Hematopoietic multipotent progenitor cell treated with erythropoietin and hydrocortisone succinate and interleukin-3 and kit ligand, for 4 days (in vitro differentiated cells): ENCODE measurements around the gene RPS13.
"Not testable (repeated sequence)": the region's sequence is repeated elsewhere in the genome, so short reads cannot be mapped to it uniquely, and the experiment has no call there.

ENCODE experiments used
- DNase-seq: peaks from one replicate; pipeline ENCODE4 v3.0.0-alpha.2; 2015

The RPS13 gene

DNA sequence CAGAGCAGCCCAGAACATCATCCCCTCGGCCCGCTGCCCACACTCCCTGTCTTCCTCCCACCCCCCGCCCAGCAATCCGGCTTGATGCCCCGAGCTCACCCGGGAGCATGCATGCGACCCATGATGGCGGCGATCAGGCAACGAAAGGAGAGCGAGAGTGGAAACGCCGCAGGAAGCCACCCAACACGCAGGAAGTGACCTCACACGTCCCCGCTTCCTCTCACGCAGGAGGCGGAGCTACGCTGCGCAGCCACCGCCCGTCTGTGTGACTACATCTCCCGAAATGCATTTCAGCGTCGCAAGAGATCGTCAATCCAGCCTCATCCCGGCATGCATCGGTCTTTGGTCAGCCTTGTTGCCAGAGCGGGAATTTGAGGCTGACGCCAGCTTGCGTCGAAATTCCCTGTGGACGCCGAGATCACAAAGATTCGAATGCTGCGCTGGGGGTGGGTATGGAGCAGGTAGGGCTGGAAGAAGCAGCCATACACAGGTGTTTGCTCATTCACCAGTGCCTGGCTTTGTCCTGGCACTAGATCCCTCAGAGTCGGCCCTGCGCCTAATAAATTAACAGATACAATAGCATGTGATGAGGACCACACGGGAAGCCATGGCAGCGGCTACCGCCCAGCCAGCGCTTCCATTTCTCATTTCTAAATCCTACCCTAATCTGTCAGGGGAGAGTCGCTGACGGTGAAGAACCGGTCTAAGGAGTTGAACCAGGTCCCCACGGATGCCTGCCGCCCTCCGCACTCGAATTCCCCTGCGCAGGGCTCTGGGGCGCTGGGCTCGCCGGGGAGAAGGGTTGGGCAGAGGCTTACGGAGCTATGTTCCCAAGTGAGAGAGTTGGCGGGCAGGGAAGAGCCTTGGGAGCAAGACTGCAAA, at the start of gene RPS13:
TSS of gene RPS13 (minus strand) at position 148 of the 882 bp plus-strand sequence. CDS start at position 122, 26 bp downstream.
- peak; percentile 99 for DNase-seq

- DNase-seq, result no peak
Observed at GRCh38 chr11:17121981-17122380, 44.5 kb upstream of the RPS13 start.

DNA sequence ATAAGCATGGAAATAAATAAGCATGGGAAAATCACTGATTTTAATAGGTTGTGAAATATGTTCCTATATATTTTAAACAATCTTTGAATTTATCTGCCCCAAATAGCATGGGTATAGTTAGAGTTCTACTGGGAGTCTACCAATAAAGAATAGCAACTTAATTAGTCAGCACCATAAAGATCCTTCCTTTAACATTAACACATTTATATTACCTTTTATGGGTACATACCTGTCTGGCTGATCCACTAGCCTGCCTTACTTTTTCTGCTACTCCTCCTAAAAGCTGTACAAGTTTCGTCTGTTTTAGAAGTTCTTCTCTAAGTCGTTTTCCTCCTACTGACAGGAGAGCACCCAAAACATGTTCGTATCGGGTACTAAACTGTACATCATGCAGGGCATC, 39.8 kb upstream of the RPS13 start:
- no peak for DNase-seq

- DNase-seq, result peak; percentile 46
Observed at GRCh38 chr11:17116117-17116516, 38.6 kb upstream of the RPS13 start.

DNA sequence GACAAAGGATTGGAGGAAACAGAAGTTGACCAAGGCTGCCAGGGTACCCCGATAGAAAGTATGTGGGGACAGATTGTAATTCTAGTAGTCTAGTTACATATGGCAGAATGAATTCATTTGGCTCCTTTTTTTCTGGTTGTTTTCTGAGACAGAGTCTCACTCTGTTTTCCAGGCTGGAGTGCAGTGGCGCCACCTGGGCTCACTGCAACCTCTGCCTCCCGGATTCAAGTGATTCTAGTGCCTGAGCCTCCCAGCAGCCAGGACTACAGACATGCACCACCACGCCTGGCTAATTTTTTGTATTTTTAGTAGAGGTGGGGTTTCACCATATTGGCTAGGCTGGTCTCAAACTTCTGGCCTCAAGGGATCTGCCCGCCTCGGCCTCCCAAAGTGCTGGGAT, 30.3 kb upstream of the RPS13 start:
- DNase-seq, result peak; percentile 9

GRCh38 chr11:17105404-17106040, 28.1 kb upstream of the RPS13 start:
- not testable (repeated sequence) for DNase-seq

DNA sequence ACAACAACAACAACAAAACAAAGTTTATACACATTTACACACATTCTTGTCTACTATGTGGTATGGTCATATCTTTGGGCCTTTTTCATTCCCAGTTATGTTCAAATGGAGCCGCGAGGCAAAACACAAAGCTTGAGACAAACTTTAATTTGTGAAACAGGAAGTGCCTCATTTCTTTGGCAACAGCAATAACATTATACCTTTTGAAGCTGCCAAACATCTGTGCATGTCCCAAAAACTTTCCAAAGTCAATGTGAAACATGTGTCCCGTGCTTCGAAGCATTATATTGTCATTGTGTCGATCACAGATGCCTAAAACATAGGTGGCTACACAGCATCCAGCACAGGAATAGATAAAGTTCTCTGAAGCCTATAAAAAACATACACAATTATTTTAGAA, 25.0 kb upstream of the RPS13 start:
- DNase-seq, result no peak

GRCh38 chr11:17098658-17099057, 21.2 kb upstream of the RPS13 start:
- DNase-seq, result no peak

- DNase-seq, result no peak
Observed at GRCh38 chr11:17098038-17098437, 20.6 kb upstream of the RPS13 start.

DNA sequence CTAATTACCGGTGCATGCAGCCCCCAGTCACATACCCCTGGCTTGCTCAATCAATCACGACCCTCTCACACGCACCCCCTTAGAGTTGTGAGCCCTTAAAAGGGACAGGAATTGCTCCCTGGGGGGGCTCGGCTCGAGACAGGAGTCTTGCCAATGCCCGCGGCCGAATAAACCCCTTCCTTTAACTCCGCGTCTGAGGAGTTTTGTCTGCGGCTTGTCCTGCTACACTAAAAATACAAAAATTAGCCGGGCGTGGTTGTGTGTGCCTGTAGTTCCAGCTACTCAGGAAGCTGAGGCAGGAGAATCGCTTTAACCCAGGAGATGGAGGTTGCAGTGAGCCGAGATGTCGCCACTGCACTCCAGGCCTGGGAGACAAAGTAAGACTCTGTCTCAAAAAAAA, 8.5 kb upstream of the RPS13 start:
- not testable (repeated sequence) for DNase-seq

- DNase-seq, result no peak
Observed at GRCh38 chr11:17077240-17077519, 287 bp downstream of the RPS13 start.

- DNase-seq, result peak; percentile 37
Observed at GRCh38 chr11:17076517-17077239, 789 bp downstream of the RPS13 start.

DNA sequence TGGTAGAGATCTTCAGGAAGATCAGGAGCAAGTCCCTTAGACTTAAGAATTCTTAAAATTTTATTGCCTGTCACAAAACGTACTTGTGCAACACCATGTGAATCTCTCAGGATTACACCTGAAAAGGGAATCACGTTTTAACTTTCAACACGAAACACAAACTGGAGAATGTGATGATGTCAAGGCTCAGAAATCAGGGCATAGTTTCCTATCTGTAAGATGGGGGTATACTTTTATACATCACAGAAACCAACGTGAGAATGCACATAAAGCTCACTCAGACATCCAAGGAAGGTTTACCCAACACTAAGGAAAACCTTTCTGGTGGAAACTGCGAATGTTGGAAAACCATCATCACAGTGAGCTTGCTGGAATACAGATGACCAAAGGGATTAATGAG, 2.0 kb downstream of the RPS13 start:
- no peak for DNase-seq

DNA sequence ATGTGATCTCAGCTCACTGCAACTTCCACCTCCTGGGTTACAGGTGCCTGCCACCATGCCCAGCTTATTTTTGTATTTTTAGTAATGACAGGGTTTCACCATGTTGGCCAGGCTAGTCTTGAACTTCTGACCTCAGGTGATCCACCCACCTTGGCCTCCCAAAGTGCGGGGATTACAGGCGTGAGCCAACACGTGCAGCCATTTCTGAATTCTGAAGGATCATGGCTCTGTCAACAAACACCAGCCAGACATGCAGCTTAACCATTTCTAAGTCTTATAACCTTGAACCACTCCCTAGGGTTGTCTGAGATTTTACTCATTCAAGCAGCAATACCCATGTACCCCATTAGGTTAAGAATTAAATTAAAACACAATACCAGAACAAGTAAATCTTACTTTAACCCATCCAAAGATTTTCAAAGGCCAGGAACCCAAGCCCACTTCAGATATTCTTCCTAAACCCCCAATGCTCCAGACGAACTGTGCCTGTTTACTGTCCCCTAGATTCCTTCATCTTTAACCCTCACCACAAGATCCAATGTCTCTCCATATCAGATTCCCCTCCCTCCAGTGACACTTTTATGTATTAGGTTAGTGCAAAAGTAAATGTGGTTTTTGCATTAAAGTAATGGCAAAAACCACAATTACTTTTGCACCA, 4.0 kb downstream of the RPS13 start:
- peak; percentile 22 for DNase-seq

DNA sequence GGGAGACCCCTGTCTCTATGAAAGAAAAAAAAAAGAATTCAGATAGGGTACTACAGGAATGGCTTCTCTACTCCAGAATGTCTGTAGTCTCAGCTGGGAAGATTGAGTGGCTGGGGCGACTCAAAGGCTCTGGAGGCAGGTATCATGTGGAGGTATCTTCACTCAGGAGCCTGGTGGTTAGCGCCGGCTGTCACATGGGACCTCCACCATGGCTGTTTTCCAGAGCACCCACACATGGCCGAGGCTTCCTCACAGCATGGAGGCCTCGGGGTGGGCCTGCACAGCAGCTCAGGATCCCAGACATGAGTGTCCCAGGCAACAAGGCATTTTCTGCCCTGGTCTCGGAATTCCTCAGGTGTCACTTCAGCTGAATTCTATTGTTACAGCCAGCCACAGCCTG, 10.1 kb downstream of the RPS13 start:
- no peak for DNase-seq

GRCh38 chr11:17066691-17067090, 10.8 kb downstream of the RPS13 start:
- no peak for DNase-seq

- peak; percentile 78 for DNase-seq
Observed at GRCh38 chr11:17063171-17064002, 14.1 kb downstream of the RPS13 start.

GRCh38 chr11:17051146-17051545, 26.3 kb downstream of the RPS13 start:
- not testable (repeated sequence) for DNase-seq

- DNase-seq, result not testable (repeated sequence)
Observed at GRCh38 chr11:17048491-17048890, 29.0 kb downstream of the RPS13 start.

DNA sequence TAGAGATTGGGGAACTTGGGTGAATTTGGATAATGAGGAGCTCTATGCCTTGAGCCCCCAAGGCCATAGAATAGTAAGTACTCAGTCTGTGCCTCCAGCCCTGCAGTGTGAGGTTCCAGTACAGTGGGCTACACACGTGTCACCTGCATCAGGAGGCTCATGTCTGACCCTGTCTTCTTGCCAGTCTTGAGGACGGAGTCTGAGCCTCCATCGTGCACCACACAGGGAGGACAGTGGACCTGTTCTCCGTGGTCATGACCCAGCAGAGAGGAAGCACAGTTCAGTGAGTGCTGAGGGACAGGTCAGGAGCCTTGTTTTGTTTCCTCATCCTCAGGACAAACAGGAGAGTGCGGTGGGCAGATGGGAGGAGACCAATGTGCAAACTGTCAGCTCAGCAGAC, 30.8 kb downstream of the RPS13 start:
- no peak for DNase-seq

GRCh38 chr11:17036666-17037658, 40.5 kb downstream of the RPS13 start:
- DNase-seq, result peak; percentile 33
